Activated naive CD8-positive, alpha-beta T cell treated with anti-CD3 and anti-CD28 coated beads, Interleukin-2, amount 50 U/mL, for 24 hours (primary cell): ENCODE measurements around the gene IL23R.

Experiments
- ATAC-seq: fragments of 150-1000 bp; cut with Tn5 transposase; one replicate; pipeline ENCODE4 v1.10.0; 2021
- DNase-seq: peaks from one replicate; pipeline ENCODE4 v3.0.0; 2021
- H3K27ac Mint-ChIP-seq: one replicate; pipeline ENCODE4 v1.8.0; 2021; ENCODE audit warnings: mild to moderate bottlenecking, mixed read lengths
- H3K27me3 Mint-ChIP-seq: one replicate; pipeline ENCODE4 v1.8.0; 2021; ENCODE audit warnings: mixed read lengths
- H3K36me3 Mint-ChIP-seq: one replicate; pipeline ENCODE4 v1.8.0; 2021; ENCODE audit warnings: low read depth, mixed read lengths
- H3K4me1 Mint-ChIP-seq: one replicate; pipeline ENCODE4 v1.8.0; 2021; ENCODE audit warnings: mixed read lengths
- H3K4me3 Mint-ChIP-seq: one replicate; pipeline ENCODE4 v1.8.0; 2021; ENCODE audit warnings: mild to moderate bottlenecking, moderate library complexity, mixed read lengths
- H3K9me3 Mint-ChIP-seq: one replicate; pipeline ENCODE4 v1.8.0; 2021; ENCODE audit warnings: mixed read lengths

Gene IL23R

DNA sequence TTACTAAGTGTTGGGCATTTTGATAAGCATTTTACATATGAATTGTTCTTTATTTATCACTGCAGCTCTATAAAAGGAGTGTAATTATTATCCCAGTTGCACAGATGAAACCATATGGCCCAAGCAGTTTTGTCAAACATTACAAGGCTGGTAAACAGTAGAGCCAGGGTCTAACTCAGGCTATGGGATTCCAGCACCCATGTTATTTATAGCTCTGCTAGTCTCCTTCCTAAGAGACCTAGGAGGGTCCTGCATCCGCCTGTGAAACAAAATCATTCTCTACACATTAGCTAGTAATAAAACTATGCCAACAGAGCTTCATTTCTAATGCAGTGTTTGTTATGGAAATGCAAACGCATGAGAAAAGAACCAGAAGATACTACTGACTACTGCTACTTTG, 58.6 kb downstream of the IL23R start:
- Mint-ChIP-seq H3K4me3 (no peak overlapping the region), H3K27me3 (peaks cover 8% of the 10 kb centered on the region), H3K27ac (no peak overlapping the region), H3K9me3 (no peaks in the 10 kb centered on the region), H3K4me1 (peaks cover 8% of the 10 kb centered on the region), H3K36me3 (no peaks in the 10 kb centered on the region)
- ATAC-seq, result no peak
- DNase-seq, result no peak

DNA sequence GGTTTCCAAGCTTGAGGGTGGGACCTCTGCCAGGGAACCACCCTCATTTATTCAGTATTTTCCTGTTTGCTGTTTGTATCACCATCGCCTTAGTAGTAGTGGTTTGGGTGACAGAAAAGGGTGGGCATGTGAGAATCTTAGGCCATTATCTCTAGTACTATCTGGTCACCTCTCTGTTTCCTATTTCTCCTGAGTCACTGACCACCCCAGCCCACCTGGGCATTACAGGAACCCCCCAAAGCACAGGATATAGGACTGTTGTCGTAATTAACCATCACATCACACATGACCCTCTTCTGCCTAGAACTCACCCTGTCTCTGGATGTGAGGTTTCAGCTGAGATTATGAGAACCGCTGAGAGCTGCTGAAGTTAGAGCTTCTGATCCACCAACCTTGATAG, 60.4 kb downstream of the IL23R start:
- Mint-ChIP-seq H3K4me1 (peaks cover 10% of the 10 kb centered on the region), H3K9me3 (no peaks in the 10 kb centered on the region), H3K36me3 (no peaks in the 10 kb centered on the region), H3K27me3 (peaks cover 8% of the 10 kb centered on the region), H3K4me3 (no peak overlapping the region), H3K27ac (no peak overlapping the region)
- DNase-seq, result no peak
- ATAC-seq, result peak; percentile 28

DNA sequence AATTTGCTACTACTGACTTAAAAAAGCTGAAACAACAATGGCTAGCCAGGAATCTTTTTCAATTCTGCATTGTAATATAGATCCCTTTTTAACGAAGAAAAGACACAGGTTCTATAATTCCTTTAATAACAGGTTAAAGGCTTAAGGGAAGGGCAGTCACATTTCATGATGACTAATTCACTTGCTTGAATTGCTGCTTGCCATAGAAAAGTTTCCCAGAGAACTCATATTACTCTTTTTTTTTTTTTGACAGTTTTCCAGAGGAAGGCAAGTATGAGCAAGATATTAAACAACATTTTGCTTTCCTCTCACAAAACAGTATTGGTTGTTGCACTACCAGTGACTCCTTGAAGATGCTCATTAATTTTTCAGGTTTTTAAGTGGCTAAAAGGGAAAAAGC, 60.9 kb downstream of the IL23R start:
- Mint-ChIP-seq H3K27me3 (peaks cover 8% of the 10 kb centered on the region), H3K9me3 (no peaks in the 10 kb centered on the region), H3K4me3 (no peak overlapping the region), H3K36me3 (no peaks in the 10 kb centered on the region), H3K4me1 (peaks cover 10% of the 10 kb centered on the region), H3K27ac (no peak overlapping the region)
- ATAC-seq (no peak), DNase-seq (no peak)

DNA sequence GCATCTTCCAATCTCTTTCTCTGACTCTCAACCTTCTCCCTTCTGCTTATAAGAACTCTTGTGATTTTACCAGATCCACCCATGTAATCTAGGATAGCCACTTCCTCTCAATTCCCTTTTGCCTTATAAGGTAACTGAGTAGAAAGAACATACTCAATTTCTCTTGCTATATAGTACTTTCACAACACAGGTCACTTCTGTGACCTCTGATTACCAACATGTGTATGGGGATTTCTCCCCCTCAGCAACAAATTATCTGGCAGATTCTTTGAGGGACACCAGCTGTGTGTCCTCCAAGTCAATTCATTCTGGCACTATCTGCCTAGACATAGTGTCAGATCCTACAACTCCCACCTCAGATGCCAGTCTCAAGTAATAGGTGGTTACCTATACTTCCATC, 62.5 kb downstream of the IL23R start:
- Mint-ChIP-seq H3K4me1 (peaks cover 15% of the 10 kb centered on the region), H3K4me3 (no peak overlapping the region), H3K27me3 (peaks cover 5% of the 10 kb centered on the region), H3K27ac (no peak overlapping the region), H3K9me3 (no peaks in the 10 kb centered on the region), H3K36me3 (no peaks in the 10 kb centered on the region)
- ATAC-seq (no peak), DNase-seq (no peak)

DNA sequence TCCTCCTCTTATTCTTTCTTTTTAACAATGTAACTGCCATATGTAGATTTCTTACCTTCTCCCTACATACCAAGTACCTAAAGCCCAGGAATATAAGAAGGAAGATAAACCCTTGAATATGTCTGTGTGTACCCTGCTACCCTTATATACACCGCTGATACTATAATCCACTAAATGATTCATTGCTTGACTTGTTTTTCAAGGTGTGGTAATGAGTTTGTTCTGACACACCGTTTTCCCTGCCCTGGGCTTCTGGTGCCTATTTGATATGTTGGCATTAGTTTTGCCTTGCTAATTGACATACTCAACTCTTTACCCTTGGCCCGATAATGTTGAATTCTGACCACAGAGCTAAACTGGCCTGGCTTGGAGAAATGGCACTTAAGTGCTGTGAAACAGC, 64.3 kb downstream of the IL23R start:
- no peak overlapping the region for H3K27ac Mint-ChIP-seq
- no peak overlapping the region for H3K4me3 Mint-ChIP-seq
- ATAC-seq (no peak), DNase-seq (no peak)
- no peaks in the 10 kb centered on the region for H3K36me3 Mint-ChIP-seq
- H3K27me3 Mint-ChIP-seq, result peaks cover 5% of the 10 kb centered on the region
- peaks cover 22% of the 10 kb centered on the region for H3K4me1 Mint-ChIP-seq
- no peaks in the 10 kb centered on the region for H3K9me3 Mint-ChIP-seq

- H3K4me3 Mint-ChIP-seq, result no peak overlapping the region
- H3K36me3 Mint-ChIP-seq, result peaks cover 4% of the 10 kb centered on the region
- no peaks in the 10 kb centered on the region for H3K27me3 Mint-ChIP-seq
- no peak for DNase-seq
- H3K9me3 Mint-ChIP-seq, result no peaks in the 10 kb centered on the region
- no peak overlapping the region for H3K27ac Mint-ChIP-seq
- no peak for ATAC-seq
- H3K4me1 Mint-ChIP-seq, result peaks cover 45% of the 10 kb centered on the region
Measured at GRCh38 chr1:67236277-67236676, 70.0 kb downstream of the IL23R start.

DNA sequence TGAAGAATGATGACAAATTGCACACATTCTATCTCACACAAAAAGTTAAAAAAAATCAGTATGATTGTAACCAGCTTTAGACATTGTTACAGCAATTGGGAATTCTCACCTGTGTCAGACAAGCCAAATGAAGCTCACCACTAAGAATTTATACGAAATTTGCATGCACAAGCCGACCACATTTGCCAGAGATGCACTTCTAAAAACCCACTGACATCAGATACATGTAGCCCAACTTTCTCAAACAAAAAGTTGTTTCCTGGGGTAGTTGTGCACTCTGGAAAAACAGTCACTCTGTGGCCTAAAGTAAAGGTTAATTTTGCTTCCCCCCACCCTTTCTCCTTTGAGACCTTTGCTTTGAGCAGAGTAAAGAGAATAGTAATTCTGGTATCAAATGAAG, 73.5 kb downstream of the IL23R start:
- peak; percentile 81 for ATAC-seq
- DNase-seq, result no peak
- Mint-ChIP-seq H3K27me3 (no peaks in the 10 kb centered on the region), H3K9me3 (peaks cover 8% of the 10 kb centered on the region), H3K27ac (peak overlapping the region; percentile 70), H3K4me1 (peaks cover 42% of the 10 kb centered on the region), H3K4me3 (peak overlapping the region; percentile 21), H3K36me3 (peaks cover 5% of the 10 kb centered on the region)

- peak overlapping the region; percentile 24 for H3K27ac Mint-ChIP-seq
- DNase-seq (no peak), ATAC-seq (no peak)
- H3K36me3 Mint-ChIP-seq, result peaks cover 5% of the 10 kb centered on the region
- H3K4me3 Mint-ChIP-seq, result no peak overlapping the region
- peaks cover 34% of the 10 kb centered on the region for H3K4me1 Mint-ChIP-seq
- no peaks in the 10 kb centered on the region for H3K27me3 Mint-ChIP-seq
- peaks cover 8% of the 10 kb centered on the region for H3K9me3 Mint-ChIP-seq
Measured at GRCh38 chr1:67241200-67241746, 75.0 kb downstream of the IL23R start.

- peaks cover 5% of the 10 kb centered on the region for H3K36me3 Mint-ChIP-seq
- H3K4me3 Mint-ChIP-seq, result no peak overlapping the region
- H3K27ac Mint-ChIP-seq, result no peak overlapping the region
- no peaks in the 10 kb centered on the region for H3K27me3 Mint-ChIP-seq
- peaks cover 8% of the 10 kb centered on the region for H3K9me3 Mint-ChIP-seq
- ATAC-seq (no peak), DNase-seq (no peak)
- peaks cover 34% of the 10 kb centered on the region for H3K4me1 Mint-ChIP-seq
Measured at GRCh38 chr1:67242016-67242415, 75.8 kb downstream of the IL23R start.

DNA sequence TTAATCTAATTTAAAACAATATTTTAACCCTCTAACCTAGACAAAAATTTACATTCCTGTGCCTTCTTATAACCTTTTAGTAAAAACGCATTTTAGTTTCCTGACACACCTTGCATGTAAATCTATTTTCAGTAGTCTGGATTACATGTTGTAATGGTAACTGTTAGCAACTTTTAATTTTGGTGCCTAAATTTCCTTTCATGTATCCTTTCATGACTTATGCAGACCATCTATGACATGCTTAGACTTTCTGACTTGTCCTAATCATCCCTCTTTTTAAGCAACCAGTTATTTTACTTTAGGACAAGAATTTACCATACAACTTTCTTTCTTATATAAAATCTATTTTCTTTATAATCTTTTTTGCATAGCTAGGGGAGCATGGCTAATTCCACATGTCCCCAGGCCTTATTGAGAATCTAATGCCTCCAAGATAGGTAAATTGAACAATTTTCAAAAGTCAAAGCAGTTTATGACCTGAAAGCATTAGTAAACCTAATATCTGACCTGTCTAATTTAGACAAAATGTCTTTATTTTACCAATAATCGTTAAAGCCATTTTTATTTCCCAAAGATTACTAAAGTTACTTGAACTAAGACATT, 83.9 kb downstream of the IL23R start:
- no peak for ATAC-seq
- H3K27ac Mint-ChIP-seq, result no peak overlapping the region
- DNase-seq, result no peak
- peaks cover 8% of the 10 kb centered on the region for H3K36me3 Mint-ChIP-seq
- H3K9me3 Mint-ChIP-seq, result peaks cover 31% of the 10 kb centered on the region
- no peak overlapping the region for H3K4me3 Mint-ChIP-seq
- peaks cover 4% of the 10 kb centered on the region for H3K27me3 Mint-ChIP-seq
- no peaks in the 10 kb centered on the region for H3K4me1 Mint-ChIP-seq

DNA sequence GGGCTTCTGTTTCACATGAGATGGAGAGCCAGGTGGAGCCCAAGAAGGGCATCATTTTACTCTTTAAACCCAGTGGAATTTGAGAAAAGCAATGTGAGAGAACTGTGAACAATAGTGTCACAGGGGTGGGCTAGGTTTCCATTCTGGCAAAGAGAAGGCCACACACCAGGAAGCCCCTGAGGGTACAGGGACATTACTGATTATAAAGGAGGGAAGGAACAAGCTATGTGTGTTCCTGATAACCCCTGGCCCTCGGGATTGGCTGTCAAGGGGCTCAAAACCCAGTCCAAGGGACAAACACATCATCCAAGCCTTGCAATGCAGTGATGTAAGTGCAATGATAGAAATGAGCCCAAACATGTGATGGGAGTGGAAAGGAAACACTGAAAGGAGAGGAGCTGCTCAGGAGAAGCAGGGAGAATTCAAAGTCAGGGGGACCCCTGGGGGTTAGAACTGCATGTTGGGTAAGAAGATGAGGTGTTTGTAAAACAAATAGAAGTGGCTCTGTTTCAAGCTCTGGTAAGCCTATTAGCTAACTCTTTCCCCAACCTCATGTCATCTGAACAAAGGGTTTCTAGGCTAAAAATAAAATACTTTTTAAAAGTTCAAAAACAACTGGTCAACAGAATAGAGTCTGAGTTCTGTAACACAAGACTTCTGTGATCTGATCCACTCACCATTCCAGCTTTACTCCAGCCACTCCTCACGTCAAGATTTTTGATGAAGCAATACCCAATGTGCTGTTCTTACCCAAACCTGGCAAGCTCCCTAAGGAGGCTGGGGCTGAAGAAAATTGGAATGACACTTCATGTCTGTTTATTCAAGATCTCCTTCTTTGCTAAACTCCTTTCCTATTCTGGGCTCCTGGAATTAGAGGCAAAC, 90.3 kb downstream of the IL23R start:
- Mint-ChIP-seq H3K36me3 (peaks cover 3% of the 10 kb centered on the region), H3K4me3 (no peak overlapping the region), H3K4me1 (peaks cover 2% of the 10 kb centered on the region), H3K27me3 (no peaks in the 10 kb centered on the region), H3K9me3 (peaks cover 13% of the 10 kb centered on the region), H3K27ac (peak overlapping the region; percentile 20)
- DNase-seq (no peak), ATAC-seq (no peak)

DNA sequence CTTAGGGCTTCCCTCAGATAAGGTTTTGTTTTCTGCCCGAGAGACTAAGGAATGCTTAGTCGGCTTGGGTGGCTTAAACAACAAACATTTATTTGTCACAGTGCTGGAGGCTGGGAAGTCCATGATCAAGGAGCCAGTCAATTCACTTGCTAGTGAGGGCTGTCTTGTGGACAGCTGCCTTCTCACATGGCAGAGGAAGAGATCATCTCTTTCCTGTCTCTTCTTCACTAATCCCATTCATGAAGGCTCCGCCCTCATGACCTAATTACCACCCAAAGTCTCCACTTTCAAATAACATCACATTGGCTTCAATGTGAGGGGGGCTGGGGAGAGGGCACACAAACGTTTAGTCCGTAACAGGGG, 90.9 kb downstream of the IL23R start:
- ATAC-seq (no peak), DNase-seq (no peak)
- Mint-ChIP-seq H3K27ac (no peak overlapping the region), H3K4me1 (peaks cover 8% of the 10 kb centered on the region), H3K9me3 (peaks cover 8% of the 10 kb centered on the region), H3K4me3 (no peak overlapping the region), H3K36me3 (peaks cover 3% of the 10 kb centered on the region), H3K27me3 (no peaks in the 10 kb centered on the region)

DNA sequence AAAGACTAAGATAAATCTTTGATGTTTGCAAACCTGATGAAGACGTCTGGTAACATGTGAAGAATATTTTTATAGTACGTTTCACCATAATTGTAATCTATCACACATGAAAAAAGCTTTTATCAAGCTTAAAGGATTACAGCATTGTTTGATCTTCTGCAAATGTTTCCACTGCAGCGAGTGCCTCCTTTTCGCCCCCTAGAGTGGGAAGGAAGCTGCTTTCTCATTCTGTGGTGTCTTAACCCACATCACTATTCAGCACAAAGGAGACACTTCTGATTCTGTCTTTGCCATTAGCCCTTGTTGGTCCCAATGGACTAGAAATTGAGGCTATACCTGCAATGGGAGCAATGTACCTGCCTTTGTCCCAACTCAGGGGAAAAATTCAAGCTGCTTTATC, 95.4 kb downstream of the IL23R start:
- H3K4me3 Mint-ChIP-seq, result no peak overlapping the region
- no peaks in the 10 kb centered on the region for H3K36me3 Mint-ChIP-seq
- no peaks in the 10 kb centered on the region for H3K27me3 Mint-ChIP-seq
- DNase-seq (no peak), ATAC-seq (peak; percentile 66)
- H3K27ac Mint-ChIP-seq, result no peak overlapping the region
- H3K4me1 Mint-ChIP-seq, result peaks cover 38% of the 10 kb centered on the region
- no peaks in the 10 kb centered on the region for H3K9me3 Mint-ChIP-seq

DNA sequence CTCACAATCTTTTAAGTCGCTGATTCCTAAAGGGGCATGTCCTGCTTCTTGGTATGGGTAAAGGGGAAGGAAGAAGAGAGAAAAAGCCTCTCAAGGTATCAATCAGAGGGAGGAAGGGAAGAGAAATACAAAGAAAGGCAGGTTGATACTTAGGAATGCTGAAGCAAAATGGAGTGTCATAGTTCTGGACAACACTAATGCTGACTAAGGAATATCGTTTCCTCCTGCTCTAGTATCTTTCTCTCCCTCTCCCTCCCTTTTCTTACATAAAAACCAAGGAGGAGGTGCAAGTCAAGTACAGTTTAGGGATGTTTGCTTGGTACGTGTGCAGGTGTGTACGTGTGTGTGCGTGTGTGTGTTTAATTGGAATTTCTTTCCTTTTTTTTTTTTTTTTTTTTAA, 96.5 kb downstream of the IL23R start:
- no peak overlapping the region for H3K27ac Mint-ChIP-seq
- no peak for ATAC-seq
- H3K4me3 Mint-ChIP-seq, result no peak overlapping the region
- peaks cover 39% of the 10 kb centered on the region for H3K4me1 Mint-ChIP-seq
- no peaks in the 10 kb centered on the region for H3K36me3 Mint-ChIP-seq
- no peaks in the 10 kb centered on the region for H3K27me3 Mint-ChIP-seq
- no peak for DNase-seq
- H3K9me3 Mint-ChIP-seq, result no peaks in the 10 kb centered on the region

DNA sequence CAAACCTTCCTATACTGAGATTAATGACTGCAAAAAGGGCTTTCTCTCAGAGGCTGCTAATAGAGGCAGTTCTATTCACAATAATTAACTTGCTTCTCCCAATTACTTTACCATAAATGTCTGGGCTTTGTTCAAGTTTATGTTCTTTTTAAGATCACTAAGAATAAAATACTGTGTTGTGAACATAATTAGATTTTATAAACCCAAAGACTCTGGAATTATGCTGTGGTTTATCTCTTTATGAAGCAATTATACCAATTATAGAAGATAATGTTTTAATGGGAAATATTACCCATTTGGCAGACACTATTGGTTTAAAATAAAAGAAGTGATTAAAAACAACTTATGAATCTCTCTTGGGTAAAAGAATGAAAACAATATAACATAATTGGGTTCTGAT, 97.9 kb downstream of the IL23R start:
- DNase-seq (no peak), ATAC-seq (no peak)
- Mint-ChIP-seq H3K4me3 (no peak overlapping the region), H3K27me3 (no peaks in the 10 kb centered on the region), H3K27ac (no peak overlapping the region), H3K36me3 (no peaks in the 10 kb centered on the region), H3K4me1 (peaks cover 41% of the 10 kb centered on the region), H3K9me3 (no peaks in the 10 kb centered on the region)
